Measurements from ENCODE around the gene NDUFS3.

DNA sequence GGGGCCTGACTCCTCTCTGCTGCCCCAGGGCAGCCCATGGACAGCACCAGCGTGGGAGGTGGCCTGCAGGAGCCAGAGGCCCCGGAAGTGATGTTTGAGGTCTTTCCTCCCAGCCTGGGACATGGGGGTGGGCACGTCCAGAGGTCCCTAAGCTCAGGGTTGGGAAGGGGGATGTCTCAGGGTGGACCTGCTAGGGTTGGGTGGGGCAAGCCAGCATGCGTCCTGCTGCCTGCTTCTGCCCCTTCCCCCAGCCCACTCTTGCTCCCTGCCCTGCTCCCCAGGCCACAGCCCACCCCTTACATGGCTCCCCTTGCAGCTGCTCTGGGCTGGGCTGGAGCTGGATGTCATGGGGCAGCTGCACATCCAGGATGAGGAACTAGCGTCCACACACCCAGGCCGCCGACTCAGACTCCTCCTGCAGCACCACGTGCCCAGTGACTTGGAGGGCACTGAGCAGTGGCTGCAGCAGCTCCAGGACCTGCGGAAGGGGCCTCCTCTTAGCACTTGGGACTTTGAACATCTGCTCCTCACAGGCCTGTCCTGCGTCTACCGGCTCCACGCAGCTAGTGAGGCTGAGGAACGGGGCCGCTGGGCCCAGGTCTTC, 9.0 kb downstream of the NDUFS3 start:
- TF ChIP-seq, protein P1, sequence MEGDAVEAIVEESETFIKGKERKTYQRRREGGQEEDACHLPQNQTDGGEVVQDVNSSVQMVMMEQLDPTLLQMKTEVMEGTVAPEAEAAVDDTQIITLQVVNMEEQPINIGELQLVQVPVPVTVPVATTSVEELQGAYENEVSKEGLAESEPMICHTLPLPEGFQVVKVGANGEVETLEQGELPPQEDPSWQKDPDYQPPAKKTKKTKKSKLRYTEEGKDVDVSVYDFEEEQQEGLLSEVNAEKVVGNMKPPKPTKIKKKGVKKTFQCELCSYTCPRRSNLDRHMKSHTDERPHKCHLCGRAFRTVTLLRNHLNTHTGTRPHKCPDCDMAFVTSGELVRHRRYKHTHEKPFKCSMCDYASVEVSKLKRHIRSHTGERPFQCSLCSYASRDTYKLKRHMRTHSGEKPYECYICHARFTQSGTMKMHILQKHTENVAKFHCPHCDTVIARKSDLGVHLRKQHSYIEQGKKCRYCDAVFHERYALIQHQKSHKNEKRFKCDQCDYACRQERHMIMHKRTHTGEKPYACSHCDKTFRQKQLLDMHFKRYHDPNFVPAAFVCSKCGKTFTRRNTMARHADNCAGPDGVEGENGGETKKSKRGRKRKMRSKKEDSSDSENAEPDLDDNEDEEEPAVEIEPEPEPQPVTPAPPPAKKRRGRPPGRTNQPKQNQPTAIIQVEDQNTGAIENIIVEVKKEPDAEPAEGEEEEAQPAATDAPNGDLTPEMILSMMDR (IDR thresholded peaks at IDR 0.05): no peak
- no peak for TF ChIP-seq ZFX (IDR thresholded peaks at IDR 0.05; ENCODE audit: borderline replicate concordance)
